Chondrocyte (in vitro differentiated cells): Measurements from ENCODE around the gene LARP1. TPM values are rescaled to one million over a fixed set of nuclear protein-coding genes. Genes with fewer than 3 reads are reported as not detected.
A peak's percentile ranks its signal among the peaks of the same experiment; 100 is the strongest.

ENCODE experiments used
- DNase-seq: peaks from one replicate; pipeline ENCODE4 v3.0.0; 2021; ENCODE audit warnings: mixed read lengths, low spot score
- H3K27ac Mint-ChIP-seq: one replicate; pipeline ENCODE4 v1.8.0; 2021; ENCODE audit warnings: mild to moderate bottlenecking, moderate library complexity, mixed read lengths; ENCODE audit not compliant: unreplicated experiment
- H3K27me3 Mint-ChIP-seq: 2 replicates; pipeline ENCODE4 v1.8.0; 2021; ENCODE audit warnings: low read depth, mixed read lengths
- H3K36me3 Mint-ChIP-seq: 2 replicates; pipeline ENCODE4 v1.8.0; 2021; ENCODE audit warnings: low read depth, mixed read lengths
- H3K4me1 Mint-ChIP-seq: 2 replicates; pipeline ENCODE4 v1.8.0; 2021; ENCODE audit warnings: low read depth, mild to moderate bottlenecking, mixed read lengths
- H3K4me3 Mint-ChIP-seq: one replicate; pipeline ENCODE4 v1.8.0; 2021; ENCODE audit warnings: mild to moderate bottlenecking, moderate library complexity, mixed read lengths; ENCODE audit not compliant: unreplicated experiment
- H3K9me3 Mint-ChIP-seq: 2 replicates; pipeline ENCODE4 v1.8.0; 2021; ENCODE audit warnings: low read depth, mixed read lengths
- CTCF ChIP-seq: fragments of 200-600 bp; sonication (generic); IDR thresholded peaks from 2 replicates; pipeline ENCODE4 v1.5.0; 2021; ENCODE audit warnings: antibody characterized with exemption, mild to moderate bottlenecking, moderate library complexity
- total RNA-seq: library from RNA; stranded (reverse); gene quantifications from 3 replicates; pipeline ENCODE4 v1.2.1, GENCODE V29; 2021

LARP1 gene
- total RNA-seq, 1 donor from 2014 or later = 258 TPM

GRCh38 chr5:154768207-154768606 lies 13.0 kb downstream of the LARP1 start:
- DNase-seq = no peak
- H3K27me3 Mint-ChIP-seq = no peaks in the 10 kb centered on the region
- peaks cover 2% of the 10 kb centered on the region for H3K36me3 Mint-ChIP-seq
- no peaks in the 10 kb centered on the region for H3K9me3 Mint-ChIP-seq
- no peak overlapping the region for H3K27ac Mint-ChIP-seq
- H3K4me3 Mint-ChIP-seq = no peak overlapping the region
- peaks cover 73% of the 10 kb centered on the region for H3K4me1 Mint-ChIP-seq
- no peak for TF ChIP-seq CTCF

DNA sequence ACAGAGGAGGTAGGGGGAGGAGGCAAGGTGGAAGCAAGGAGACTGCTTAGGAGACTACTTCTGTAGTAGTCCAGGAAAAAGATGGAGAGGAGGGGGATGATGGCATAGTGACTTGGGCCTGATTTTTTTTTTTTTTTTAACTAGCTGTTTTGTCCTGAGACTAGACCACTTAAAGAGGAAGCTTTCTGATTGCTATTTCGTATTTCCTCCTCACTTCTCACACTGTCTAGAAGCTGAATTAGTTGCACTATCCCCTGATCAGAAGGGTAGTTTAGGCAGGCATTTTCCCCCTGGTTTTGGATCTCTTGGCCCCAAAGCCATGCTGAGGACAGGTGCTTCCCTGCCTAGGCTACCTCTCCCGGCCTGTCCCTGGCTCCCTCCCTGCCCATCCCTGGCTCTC lies 14.9 kb downstream of the LARP1 start:
- H3K4me3 Mint-ChIP-seq = no peak overlapping the region
- TF ChIP-seq CTCF = no peak
- H3K4me1 Mint-ChIP-seq = peaks cover 81% of the 10 kb centered on the region
- H3K27ac Mint-ChIP-seq = peak overlapping the region; percentile 88
- no peak for DNase-seq
- H3K9me3 Mint-ChIP-seq = no peaks in the 10 kb centered on the region
- no peaks in the 10 kb centered on the region for H3K27me3 Mint-ChIP-seq
- no peaks in the 10 kb centered on the region for H3K36me3 Mint-ChIP-seq

DNA sequence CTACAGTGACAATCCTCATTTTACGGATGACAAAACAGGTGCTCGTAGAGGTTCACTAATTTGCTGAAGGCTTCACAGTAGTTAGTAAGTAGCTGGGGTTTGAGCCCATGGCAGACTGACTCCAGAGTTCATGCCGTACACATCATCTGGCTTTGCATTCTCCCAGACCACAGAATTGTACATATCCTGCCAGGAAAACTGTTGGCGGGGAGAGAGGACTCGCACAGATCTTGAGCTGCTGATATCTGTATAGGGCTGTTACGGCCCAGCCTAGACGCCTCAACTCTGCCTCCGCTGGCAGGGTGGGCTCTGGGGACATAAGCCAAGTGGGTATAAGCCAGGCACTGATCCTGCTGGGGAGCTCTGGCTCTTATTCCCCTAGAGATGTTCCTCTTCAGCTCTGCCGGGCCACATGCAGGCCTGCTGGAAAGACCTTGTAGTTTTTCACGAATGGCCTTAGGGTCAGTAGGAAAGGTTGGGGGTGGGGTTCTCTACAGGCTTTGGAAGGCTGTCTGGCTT lies 16.3 kb downstream of the LARP1 start:
- H3K9me3 Mint-ChIP-seq = no peaks in the 10 kb centered on the region
- H3K27ac Mint-ChIP-seq = peak overlapping the region; percentile 88
- no peak for DNase-seq
- no peak for TF ChIP-seq CTCF
- no peaks in the 10 kb centered on the region for H3K36me3 Mint-ChIP-seq
- H3K4me3 Mint-ChIP-seq = peak overlapping the region; percentile 7
- H3K27me3 Mint-ChIP-seq = no peaks in the 10 kb centered on the region
- peaks cover 75% of the 10 kb centered on the region for H3K4me1 Mint-ChIP-seq

- Mint-ChIP-seq H3K9me3 (no peaks in the 10 kb centered on the region), H3K4me3 (no peak overlapping the region), H3K27ac (peak overlapping the region; percentile 61), H3K4me1 (peaks cover 63% of the 10 kb centered on the region), H3K27me3 (no peaks in the 10 kb centered on the region), H3K36me3 (no peaks in the 10 kb centered on the region)
- DNase-seq = no peak
- TF ChIP-seq CTCF = no peak
These were observed 18.1 kb downstream of the LARP1 start for GRCh38 chr5:154773326-154773725.

- peak overlapping the region; percentile 2 for H3K27ac Mint-ChIP-seq
These were observed 21.0 kb downstream of the LARP1 start for GRCh38 chr5:154776167-154776566.

More at GRCh38 chr5:154776167-154776566, 21.0 kb downstream of the LARP1 start:
- Mint-ChIP-seq H3K4me1 (peaks cover 58% of the 10 kb centered on the region), H3K27me3 (no peaks in the 10 kb centered on the region), H3K36me3 (no peaks in the 10 kb centered on the region), H3K9me3 (no peaks in the 10 kb centered on the region), H3K4me3 (no peak overlapping the region)
- DNase-seq = no peak
- TF ChIP-seq CTCF = no peak
